PC-3 (cell line): ENCODE data around the gene VAX1.

Experiments
- EZH2 ChIP-seq: fragments of 300-600 bp; sonication (generic); IDR thresholded peaks from one replicate; pipeline ENCODE4 v1.6.1; 2017; ENCODE audit warnings: antibody characterized with exemption, mild to moderate bottlenecking, low read length; ENCODE audit not compliant: unreplicated experiment
- TF ChIP-seq, protein P1 (sequence below): fragments of 300-600 bp; sonication (generic); conservative IDR thresholded peaks from 2 replicates; pipeline ENCODE4 v1.5.1; 2017; ENCODE audit warnings: antibody characterized with exemption, low read depth, mild to moderate bottlenecking, low read length

DNA sequence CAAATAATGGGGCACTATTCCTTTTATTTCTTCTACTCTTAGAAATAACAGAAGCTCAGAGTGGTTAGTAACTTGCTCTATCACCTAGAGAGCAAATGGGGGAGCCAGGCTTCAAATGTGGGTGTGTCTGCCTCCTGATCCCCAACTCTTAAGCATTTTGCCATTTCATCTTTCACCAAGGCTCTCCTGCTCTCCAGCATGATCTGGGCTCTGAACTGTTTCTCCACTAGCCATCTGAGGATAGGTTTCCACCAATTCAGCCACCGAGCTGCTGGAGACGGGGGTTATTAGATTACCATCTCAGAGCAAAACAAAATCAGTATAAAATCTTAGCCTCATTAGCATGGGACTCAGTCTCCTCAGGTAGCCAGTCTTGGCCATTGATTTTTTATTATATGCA lies 20.2 kb upstream of the VAX1 start:
- TF ChIP-seq EZH2, result no peak
- TF ChIP-seq, protein P1, sequence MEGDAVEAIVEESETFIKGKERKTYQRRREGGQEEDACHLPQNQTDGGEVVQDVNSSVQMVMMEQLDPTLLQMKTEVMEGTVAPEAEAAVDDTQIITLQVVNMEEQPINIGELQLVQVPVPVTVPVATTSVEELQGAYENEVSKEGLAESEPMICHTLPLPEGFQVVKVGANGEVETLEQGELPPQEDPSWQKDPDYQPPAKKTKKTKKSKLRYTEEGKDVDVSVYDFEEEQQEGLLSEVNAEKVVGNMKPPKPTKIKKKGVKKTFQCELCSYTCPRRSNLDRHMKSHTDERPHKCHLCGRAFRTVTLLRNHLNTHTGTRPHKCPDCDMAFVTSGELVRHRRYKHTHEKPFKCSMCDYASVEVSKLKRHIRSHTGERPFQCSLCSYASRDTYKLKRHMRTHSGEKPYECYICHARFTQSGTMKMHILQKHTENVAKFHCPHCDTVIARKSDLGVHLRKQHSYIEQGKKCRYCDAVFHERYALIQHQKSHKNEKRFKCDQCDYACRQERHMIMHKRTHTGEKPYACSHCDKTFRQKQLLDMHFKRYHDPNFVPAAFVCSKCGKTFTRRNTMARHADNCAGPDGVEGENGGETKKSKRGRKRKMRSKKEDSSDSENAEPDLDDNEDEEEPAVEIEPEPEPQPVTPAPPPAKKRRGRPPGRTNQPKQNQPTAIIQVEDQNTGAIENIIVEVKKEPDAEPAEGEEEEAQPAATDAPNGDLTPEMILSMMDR, result no peak
